ENCODE data around the gene MAST2.

- no peak for TF ChIP-seq CTCF (IDR thresholded peaks at IDR 0.05; ENCODE audit: low read depth, low read length)
- no peak for TF ChIP-seq MAX (IDR thresholded peaks at IDR 0.05; ENCODE audit: low read depth, low read length)
Observed at GRCh38 chr1:45945426-45945825, 142.0 kb downstream of the MAST2 start.
